SK-N-MC (cell line): ENCODE data around the gene NRCAM.

Source experiments
- EZH2 ChIP-seq: fragments of 200-600 bp; sonication (generic); IDR thresholded peaks from one replicate; pipeline ENCODE4 v1.6.1; 2017; ENCODE audit warnings: antibody characterized with exemption
- POLR2AphosphoS5 ChIP-seq: IDR thresholded peaks from 2 replicates; pipeline ENCODE4 v1.6.1; 2012; ENCODE audit warnings: mild to moderate bottlenecking, low read depth, low read length, borderline replicate concordance

DNA sequence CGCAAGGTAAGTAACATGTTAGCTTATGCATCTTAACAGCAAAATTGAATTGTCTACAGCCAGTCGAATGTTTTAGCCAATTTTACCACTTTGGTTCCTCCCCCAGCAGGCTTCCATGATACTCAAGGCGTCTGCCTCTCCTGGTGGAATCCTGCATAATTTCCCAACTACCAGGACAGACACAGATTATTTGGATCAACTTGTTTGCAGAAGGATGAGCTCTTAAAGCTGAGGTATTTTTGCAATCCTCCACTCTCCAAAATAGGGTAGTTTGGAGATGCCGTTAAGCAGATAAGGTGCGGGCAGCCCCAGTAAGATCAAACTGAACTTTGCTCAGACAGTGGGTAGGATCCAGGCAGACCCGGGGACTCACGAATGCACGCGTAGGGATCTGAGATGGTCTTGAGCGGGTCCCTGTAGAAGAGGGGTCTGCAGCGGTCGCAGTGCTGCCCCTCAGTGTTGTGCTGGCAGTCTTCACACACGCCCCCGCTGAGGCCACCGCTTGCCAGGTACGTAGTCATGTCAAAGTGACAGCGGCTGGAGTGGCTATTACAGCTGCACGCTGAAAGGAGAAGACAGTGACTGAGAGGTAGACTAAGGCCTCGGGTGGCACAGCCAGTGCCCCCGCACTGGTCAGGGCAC, 353.4 kb downstream of the NRCAM start:
- TF ChIP-seq EZH2 (no peak), POLR2AphosphoS5 (no peak)
